GM04504 (cell line): Measurements from ENCODE around the gene SLC17A5.
"Not testable (repeated sequence)": the region's sequence is repeated elsewhere in the genome, so short reads cannot be mapped to it uniquely, and the experiment has no call there.

ENCODE experiments used
- DNase-seq: peaks from one replicate; pipeline ENCODE4 v3.0.0-alpha.2; 2012; ENCODE audit warnings: low read depth

Gene SLC17A5

DNA sequence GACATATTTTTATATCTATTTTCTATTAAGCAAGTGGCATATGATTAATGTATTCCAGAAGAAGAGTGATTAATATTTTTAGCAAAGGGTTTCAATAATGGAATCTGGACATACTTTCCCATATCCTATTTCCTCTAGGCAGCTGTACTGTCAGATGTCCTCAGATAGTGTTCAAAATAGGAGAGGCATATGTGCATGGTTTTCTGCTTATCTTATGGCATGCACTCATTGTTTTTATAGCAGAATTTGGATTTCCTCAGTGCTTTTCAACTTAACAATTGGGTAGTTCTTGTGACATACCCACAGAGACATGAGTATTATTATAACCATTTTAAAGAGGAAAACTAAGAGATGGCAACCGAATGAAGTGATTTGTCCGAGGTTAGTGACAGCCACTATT is 12.6 kb upstream of the SLC17A5 start:
- DNase-seq = no peak

DNA sequence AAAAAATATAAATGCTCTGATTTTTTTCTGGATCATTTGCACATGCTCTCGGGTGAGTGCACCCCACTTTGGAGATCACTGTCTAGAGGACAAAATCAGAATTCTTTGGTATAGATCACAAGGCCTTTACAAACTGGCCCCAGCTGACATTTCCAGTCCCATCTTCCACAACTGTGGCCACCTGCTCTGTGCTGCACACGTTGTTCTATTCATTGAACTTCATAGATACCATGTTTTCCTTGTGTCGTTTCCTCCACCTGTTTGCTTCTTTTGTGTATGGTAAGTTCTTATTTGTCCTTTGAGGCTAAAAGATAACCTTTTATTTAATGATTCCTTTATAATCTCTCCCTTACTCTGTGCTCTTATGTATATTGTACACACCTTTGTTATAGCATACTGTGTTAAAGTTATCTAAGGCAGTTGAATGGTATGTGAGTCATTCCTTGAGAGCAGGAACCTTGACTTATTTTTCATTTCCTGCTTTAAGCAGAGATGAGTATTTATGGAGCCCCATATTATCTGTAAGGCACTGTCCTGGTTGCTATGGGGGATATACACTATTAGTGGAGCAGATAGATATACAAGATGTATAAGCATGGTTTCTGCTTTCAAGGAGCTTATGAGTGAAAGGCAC is 12.0 kb upstream of the SLC17A5 start:
- DNase-seq = no peak

DNA sequence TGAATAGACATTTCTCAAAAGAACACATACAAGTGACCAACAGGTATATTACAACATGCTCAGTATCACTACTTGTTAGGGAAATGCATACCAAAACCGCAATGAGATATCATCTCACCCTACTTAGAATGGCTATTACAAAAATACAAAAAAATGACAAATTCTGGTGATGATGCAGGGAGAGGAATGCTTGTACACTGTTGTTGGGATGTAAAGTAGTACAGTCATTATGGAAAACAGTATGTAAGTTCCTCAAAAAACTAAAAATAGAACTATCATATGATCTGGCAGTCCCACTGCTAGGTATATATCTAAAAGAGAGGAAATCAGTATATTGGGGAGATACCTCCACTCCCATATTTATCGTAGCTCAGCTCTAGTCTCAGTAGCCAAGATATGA is 10.9 kb upstream of the SLC17A5 start:
- DNase-seq = no peak

DNA sequence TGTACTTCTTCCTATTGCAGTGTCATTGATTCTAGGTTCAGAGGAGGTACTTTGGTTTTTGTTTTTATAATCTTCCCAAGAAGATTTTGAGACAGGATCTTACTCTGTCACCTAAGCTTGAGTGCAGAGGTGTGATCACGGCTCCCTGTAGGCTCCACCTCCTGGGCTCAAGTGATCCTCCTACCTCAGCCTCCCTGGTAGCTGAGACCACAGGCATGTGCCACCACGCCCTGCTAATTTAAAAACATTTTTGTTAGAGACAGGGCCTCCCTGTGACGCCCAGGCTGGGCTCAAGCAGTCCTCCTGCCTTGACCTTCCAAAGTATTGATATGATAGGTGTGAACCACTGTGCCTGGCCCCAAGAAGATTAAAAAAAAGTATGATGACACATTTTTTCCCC is 3.4 kb upstream of the SLC17A5 start:
- no peak for DNase-seq

DNA sequence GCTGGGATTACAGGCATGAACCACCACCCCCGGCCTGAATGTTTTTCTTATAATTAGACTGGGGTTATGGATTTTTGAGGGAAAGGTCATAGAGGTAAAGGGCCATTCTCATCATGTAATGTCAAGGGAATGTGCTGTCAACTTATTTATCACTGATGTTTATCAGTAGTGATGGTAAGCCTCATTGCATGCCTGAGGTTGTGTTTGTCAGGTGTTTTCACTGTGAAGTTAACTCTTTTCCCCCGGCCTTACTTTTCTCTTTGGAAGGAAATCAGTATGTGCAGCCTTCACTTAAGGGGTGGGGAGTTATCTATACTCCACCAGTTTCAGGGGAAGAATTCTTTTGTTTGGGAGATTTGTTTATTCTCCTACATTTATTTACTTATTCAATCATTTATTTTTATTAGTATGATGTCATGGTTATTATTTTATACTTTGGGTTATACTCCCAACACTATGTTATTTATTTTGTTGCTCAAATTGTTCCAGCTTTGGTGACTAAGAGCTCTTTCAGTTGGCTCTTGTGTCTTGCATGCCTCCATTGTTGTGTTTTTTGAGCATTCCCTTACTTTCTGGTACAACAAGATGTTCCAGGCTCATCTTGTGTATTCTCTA is 2.8 kb upstream of the SLC17A5 start:
- DNase-seq = no peak

DNA sequence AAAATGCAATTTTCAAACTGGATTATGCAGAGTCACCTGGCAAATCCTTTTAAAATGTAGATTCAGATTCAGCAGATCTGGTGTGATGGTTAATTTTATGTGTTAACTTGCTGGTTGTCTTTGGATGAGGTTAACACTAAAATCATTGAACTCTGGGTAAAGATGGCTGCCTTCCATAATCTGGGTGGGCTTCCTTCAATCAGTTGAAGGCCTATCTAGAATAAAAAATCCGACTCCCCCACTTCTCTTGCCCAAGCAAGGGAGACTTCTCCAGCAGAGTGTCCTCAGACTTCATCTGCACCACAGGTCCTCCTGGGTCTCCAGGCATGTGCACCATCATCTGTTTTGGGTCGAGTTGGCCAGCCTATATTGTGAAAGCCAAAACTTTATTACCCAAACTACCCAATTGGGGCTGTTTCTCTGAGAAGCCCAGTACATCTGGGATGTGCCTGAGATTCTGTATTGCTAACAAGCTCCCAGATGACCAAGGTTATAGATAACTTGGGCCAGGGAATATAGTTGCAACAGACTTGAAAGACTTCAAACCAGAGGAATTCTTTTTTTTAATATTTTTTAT is 1.6 kb upstream of the SLC17A5 start:
- no peak for DNase-seq

DNA sequence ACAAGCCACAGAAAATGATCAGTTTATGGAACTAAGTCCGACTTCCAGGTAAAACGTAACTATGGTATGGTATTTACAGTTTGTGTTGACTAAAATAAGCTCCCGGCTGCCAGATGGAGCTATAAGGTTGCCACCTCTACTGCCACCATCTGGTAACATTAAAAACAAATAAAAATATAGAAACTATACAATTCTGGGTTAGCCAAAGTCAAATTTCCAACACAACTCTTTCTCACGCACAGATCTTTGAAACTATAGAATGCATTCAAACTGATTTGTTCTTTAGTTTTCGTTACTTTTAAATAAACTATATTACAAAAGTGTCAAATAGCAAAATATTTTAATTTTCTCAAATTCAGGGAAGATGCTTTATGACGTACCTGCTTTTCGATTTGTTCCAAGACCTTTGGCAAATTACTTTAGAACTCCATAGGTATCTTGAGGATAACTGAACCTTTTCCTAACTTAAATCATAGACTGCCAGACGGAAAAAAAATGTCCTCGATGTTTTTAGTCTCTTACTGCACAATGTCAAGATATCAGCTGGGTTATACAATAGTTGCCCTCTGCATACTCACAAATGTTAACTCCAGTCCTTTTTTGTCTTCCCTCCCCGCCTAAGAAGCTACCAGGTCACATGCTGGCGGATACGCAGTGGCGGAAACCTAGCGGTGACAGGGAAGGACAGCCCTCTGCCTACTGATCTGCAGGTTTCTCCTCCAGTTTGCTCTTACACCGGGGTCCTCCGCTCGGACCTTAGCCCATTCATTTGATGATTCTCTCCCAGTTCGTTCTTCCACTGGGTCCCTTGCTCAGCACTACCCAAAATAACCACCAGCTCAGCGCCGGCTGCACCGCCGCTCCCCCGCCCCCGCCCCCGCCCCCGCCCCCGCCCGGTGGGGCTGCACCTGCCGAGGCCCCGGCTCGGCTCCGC is 888 bp downstream of the SLC17A5 start:
- no peak for DNase-seq

DNA sequence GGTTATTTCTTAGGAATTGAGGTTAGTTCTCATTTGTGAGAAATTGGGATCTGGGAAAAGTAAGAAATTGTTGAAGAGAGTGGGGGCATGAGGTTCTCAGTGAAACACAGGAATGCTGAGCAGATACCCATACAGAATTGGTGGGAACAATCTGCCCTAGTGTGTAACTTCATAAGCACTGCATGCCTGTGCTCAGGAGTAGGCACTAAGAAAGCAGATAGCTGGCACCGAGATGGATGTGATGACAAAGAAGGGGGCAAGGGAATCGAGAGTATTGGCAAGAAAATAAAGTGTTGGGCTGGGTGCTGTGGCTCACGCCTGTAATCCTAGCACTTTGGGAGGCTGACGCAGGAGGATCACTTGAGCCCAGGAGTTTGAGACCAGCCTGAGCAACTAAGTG is 4.0 kb downstream of the SLC17A5 start:
- no peak for DNase-seq

DNA sequence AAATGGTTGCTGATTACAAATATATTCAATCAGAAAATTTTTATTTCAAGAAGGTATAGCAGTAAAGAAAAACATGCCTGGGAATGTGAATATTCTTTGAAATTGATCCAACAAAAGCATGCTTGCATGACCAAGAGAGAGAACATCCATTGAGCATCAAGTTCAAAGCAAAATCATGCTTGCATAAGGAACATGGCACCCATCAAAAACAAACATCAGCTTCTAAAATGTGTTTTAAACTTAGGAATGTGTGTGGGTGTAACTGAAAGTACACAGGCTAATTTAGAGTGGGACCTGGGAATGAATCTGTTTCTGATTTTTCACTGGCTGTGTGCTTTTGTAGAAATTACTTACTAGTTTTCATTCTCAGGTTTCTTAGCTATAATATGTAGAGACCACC is 5.6 kb downstream of the SLC17A5 start:
- DNase-seq = no peak

DNA sequence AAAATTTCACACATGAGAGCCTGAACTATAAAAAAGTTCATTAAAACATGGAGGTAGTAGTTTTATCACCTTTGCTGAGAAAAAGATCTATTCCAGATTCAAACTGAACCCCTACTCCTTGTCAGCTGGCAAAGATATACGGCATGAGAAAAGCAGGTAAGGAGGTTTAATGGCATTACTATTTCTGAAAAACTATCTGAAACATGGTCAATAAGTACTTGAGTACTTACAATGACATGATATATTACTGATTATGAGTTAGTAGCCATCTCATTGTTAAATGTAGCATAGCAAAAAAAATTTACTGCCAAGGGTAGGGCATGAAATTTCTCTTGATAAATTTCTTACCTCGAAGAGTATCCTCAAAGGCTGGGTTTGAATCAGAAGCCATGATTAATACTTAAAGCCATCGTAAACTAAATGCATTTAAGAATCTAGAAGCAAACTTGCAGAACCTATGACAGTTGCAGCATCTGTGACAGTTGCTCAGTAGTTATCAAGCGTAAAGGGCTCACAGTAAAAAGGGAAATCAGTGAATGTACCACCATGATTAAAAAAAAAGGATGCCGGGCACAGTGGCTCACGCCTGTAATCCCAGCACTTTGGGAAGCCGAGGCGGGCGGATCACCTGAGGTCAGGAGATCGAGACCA is 8.7 kb downstream of the SLC17A5 start:
- DNase-seq = no peak

DNA sequence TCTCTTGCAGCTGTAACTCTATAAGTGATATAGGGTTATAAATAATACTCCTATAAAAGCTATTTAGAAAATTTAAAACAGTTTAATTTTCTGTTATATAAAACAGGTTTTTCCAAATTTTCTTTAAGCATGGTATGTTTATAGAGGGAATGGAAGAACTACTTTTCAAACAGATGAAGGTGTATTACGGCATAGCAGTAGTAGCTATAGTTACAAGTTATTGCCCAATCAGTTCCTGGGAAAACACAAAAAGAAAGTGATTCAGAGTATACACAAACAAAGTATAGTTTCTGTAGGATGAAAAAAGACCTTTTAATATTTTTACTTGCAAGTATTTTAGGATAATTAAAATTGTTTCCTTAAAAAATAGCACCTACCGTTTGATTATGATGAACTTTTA is 9.8 kb downstream of the SLC17A5 start:
- no peak for DNase-seq

DNA sequence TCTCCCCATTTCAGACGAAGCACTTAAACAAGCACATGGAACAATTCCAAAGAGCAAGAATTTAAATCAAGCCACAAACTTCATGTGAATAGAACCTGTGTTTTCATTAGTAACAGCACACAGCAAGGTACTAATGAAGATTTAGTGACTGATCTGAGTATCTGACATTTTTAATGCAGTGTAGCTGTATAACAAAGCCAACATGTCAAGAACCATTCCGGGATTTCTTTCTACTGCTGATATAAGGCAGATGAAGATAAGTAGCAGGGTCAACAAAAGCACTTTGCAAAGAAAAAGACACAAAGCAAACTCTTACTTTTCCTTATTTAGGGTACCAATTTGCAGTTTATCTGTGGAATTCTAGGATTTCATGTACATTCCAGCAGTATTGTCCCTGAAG is 11.3 kb downstream of the SLC17A5 start:
- DNase-seq = no peak

DNA sequence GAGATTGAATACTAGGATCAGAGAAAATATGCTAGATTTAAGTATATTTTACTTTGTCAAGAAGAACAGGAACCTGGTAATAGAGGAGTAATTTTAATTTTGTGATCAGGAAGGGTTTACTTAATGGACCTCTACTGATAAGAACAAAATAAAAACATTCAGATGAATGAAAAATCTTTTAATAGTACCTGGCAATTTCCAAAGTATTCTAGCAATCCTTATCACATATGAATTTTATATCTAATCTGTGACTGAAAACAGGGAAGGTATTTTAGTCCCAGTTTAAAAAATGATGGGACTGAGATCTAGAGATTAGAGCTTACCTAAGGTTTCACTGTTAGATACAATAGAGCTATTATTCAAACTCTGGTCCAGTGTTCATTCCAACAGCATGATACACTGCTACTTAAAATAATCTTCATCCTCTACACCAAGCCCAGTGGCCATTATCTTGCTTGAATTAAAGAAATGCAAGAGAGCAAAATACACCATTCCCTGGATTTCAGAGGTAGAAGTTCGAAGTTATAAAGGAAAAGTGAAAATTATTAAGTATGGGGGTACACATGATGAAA is 13.5 kb downstream of the SLC17A5 start:
- DNase-seq = no peak

DNA sequence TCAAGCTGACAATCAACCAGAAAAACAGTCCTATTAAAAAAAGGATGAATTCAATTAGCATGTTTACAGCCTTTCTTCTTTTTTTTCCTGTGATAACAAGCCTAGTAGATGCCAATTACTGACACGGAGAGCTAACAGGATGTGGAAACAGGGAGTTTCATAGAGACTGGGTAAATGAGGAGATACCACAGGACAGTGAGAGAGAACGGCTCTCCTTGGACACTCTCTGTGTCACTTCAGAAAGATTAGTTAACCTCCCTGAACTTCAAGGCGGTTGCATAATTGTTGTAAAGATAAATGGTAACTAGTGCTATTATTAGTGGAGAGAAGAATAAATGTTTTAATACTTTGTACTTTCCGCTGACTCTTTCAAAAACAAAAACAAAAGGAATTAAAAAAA is 14.8 kb downstream of the SLC17A5 start:
- DNase-seq = no peak

DNA sequence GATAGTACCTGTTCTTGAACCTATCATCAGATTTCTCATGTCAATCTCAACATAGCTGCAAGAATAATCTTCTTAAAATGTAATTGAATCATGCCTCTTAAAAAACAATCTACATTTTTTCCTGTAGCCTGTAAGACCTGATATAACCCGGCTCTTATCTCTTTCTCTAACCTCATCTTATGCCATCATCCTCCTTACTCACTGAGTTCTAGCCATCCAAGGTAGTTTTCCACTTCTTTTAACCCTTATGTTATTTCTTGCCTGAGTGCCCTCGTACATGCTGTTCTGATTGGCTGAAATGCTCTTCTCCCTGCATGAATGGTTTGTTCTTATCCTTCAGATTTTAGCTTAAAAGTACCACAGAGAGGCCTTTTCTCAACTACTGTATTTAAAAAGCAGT is 16.4 kb downstream of the SLC17A5 start:
- DNase-seq = no peak

DNA sequence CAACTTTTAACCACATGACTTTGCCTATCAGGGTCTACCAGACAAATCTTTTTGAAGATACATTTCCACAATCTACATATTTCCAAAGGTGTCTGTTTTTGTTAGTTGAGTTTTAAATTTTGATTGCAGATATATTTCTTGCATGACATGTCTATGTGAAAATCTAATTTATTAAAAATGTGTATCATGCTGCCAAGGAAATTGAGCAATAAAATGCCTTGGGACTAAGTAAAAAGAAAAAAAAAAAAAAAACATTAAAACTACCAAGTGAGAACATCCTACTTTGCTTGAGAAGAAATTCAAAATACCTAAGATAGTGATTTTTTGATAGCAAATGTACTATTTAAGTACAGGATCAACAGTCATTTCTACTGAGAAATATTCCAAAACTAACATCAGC is 17.7 kb downstream of the SLC17A5 start:
- DNase-seq = no peak

DNA sequence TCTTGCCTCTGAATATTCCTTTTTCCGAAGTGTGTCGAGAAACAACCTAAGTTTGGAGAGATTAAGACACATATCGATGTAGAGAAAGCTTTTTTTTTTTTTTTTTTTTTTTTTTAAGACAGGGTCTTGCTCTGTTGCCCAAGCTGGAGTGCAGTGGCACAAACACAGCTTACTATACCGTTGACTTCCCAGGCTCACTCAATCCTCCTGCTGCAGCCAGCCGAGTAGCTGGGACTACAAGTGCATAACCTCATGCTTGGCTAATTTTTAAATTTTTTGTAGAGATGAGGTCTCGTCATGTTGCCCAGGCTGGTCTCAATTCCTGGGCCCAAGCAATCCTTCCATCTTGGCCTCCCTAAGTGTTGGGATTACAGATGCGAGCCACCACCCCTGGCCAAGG is 21.4 kb downstream of the SLC17A5 start:
- no peak for DNase-seq

DNA sequence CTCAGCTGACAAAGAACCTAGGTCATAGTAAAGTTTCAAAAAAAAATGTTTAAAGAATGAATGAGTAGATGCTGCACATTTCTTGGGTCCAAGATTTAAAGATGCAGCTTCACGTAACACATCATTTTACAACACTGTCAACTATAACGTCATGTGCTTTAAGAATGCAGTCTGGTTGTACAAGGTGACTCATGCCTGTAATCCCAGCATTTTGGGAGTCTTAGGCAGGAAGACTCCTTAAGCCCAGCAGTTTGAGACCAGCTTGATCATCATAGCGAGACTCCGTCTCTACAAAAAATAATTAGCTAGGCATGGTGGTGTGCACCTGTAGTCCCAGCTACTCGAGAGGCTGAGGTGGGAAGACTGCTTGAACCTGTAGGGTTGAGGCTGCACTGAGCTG is 21.9 kb downstream of the SLC17A5 start:
- no peak for DNase-seq

DNA sequence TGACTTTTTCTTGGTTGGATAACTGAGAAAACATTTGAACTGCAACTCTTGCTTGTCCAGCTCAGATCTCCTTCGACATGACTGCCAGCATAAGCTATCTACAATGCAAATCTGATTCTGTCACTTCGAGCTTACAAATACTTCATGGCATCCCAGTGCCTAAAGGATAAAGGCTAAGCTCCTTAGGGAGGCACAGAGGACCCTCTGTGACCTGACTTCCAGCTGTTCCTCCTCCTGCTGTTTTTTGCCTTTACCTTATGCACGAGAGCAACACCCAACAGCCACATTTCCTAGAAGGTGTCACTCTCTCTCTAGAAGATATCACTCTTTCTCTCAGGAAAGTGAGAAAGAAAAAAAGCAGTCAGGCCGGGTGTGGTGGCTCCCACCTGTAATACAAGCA is 23.4 kb downstream of the SLC17A5 start:
- no peak for DNase-seq

DNA sequence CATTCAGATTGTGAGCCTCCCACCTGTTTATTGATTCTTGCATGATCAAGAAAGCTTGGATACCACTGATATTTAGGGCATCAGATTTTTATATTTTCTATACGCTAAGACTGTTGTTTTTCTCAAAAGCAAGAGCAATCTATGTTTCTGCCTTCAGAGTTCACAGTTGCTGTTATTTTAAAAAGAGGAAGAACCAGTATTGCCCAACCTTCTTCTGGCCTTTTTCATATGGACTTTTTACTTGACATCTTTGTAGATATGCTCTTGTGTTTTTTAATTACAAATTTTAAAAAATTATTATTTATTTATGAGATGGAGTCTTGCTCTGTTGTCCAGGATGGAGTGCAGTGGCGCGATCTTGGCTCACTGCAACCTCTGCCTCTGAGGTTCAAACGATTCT is 28.9 kb downstream of the SLC17A5 start:
- DNase-seq = no peak

DNA sequence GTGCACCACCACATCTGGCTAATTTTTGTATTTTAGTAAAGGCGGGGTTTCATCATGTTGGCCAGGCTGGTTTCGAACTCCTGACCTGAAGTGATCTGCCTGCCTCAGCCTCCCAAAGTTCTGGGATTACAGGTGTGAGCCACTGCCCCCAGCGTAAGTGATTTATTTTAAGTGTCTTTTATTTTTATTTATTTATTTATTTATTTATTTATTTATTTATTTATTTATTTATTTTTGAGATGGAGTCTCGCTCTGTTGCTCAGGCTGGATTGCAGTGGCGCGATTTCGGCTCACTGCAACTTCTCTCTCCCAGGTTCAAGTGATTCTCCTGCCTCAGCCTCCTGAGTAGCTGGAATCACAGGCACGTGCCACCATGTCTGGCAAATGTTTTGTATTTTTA is 30.3 kb downstream of the SLC17A5 start:
- DNase-seq = not testable (repeated sequence)

DNA sequence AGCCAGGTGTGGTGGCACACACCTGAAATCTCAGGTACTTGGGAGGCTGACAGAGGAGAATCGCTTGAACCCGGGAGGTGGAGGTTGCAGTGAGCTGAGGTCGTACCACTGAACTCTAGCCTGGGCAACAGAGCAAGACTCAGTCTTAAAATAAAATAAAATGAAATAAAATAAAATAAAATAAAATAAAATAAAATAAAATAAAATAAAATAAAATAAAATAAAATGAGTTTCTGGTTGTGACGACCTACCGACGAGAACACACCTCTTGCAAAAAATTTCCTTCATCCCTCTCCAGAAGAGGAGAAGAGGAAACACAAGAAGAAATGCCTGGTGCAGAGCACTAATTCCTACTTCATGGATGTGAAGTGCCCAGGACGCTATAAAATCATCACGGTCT is 35.7 kb downstream of the SLC17A5 start:
- not testable (repeated sequence) for DNase-seq
